H1 (cell line): ENCODE data around the gene CDH11. TPM values are rescaled to one million over a fixed set of nuclear protein-coding genes. Genes with fewer than 3 reads are reported as not detected.

ENCODE experiments used
- CTCF ChIA-PET: fragments of 300-600 bp; sonication (Branson Sonifier 250); formaldehyde crosslinking; loops from one replicate; lab custom pipeline; 2021; ENCODE audit not compliant: partially characterized antibody; lab: Charles Lee
- POLR2A ChIA-PET: fragments of 300-600 bp; sonication (Branson Sonifier 250); formaldehyde crosslinking; loops from one replicate; lab custom pipeline; 2021; ENCODE audit warnings: inconsistent platforms; ENCODE audit not compliant: partially characterized antibody; lab: Charles Lee
- DNase-seq, 2 experiments: peaks; one replicate each; pipeline versions ENCODE4 v3.0.0 to v3.0.0-alpha.2; 2010 to 2022; ENCODE audit warnings: low spot score in 2 of 2, low read depth in 1 of 2, mixed read lengths in 1 of 2
- FAIRE-seq: peaks from 2 replicates; lab custom pipeline; 2011; peaks lifted over from hg19 to GRCh38; lab: Jason Lieb, UNC
- H2AFZ ChIP-seq: 2 replicates; pipeline ENCODE4 v1.8.1; 2012; ENCODE audit warnings: low read length, inconsistent platforms
- H2AK5ac ChIP-seq: 2 replicates; pipeline ENCODE4 v1.6.1; 2013; ENCODE audit warnings: low read depth, low read length
- H2BK120ac ChIP-seq: replicated peaks from 2 replicates; pipeline ENCODE3; 2013; ENCODE audit warnings: low read depth, low read length, inconsistent platforms
- H2BK12ac ChIP-seq: 2 replicates; pipeline ENCODE4 v1.6.1; 2013; ENCODE audit warnings: low read depth, low read length
- H2BK15ac ChIP-seq: 2 replicates; pipeline ENCODE4 v1.6.1; 2013; ENCODE audit warnings: low read length
- H2BK20ac ChIP-seq: 2 replicates; pipeline ENCODE4 v1.6.1; 2013; ENCODE audit warnings: low read length
- H2BK5ac ChIP-seq: 2 replicates; pipeline ENCODE4 v1.6.1; 2013; ENCODE audit warnings: low read depth, low read length
- H3K14ac ChIP-seq: 2 replicates; pipeline ENCODE4 v1.6.1; 2013; ENCODE audit warnings: inconsistent platforms; ENCODE audit not compliant: insufficient read length
- H3K18ac ChIP-seq: 2 replicates; pipeline ENCODE4 v1.6.1; 2013; ENCODE audit warnings: low read length; ENCODE audit errors: extremely low read depth
- H3K23ac ChIP-seq: 2 replicates; pipeline ENCODE4 v1.6.1; 2013; ENCODE audit warnings: inconsistent platforms; ENCODE audit not compliant: insufficient read length
- H3K23me2 ChIP-seq: 2 replicates; pipeline ENCODE4 v1.6.1; 2013; ENCODE audit warnings: low read depth, low read length
- H3K27ac ChIP-seq: 2 replicates; pipeline ENCODE4 v1.6.1; 2011; ENCODE audit warnings: low read depth, low read length, inconsistent platforms
- H3K27me3 ChIP-seq, 4 experiments: replicated peaks in 1 of 4; 1 replicate in 1 of 4; 2 replicates in 3 of 4; pipeline versions ENCODE4 v1.6.1 to v1.8.1; 2011 to 2013; ENCODE audit warnings: low read length in 3 of 4, mild to moderate bottlenecking in 3 of 4, inconsistent platforms in 2 of 4, mixed read lengths in 2 of 4, moderate library complexity in 1 of 4; ENCODE audit not compliant: control insufficient read depth in 3 of 4, insufficient read depth in 3 of 4; ENCODE audit errors: extremely low read depth in 1 of 4
- H3K36me3 ChIP-seq, 4 experiments: 2 replicates each; pipeline versions ENCODE4 v1.6.1 to v1.8.1; 2011 to 2013; ENCODE audit warnings: mild to moderate bottlenecking in 4 of 4, low read length in 3 of 4, moderate library complexity in 2 of 4, control low read depth in 1 of 4, inconsistent platforms in 1 of 4; ENCODE audit not compliant: insufficient read depth in 4 of 4, control insufficient read depth in 2 of 4
- H3K4ac ChIP-seq: replicated peaks from 2 replicates; pipeline ENCODE3; 2013; ENCODE audit warnings: low read length, low read depth, mixed read lengths, inconsistent platforms; ENCODE audit not compliant: insufficient read length
- H3K4me1 ChIP-seq, 4 experiments: replicated peaks in 1 of 4; 1 replicate in 1 of 4; 2 replicates in 3 of 4; pipeline versions ENCODE4 v1.6.1 to v1.8.1; 2011 to 2013; ENCODE audit warnings: low read length in 3 of 4, inconsistent platforms in 2 of 4, mixed read lengths in 1 of 4; ENCODE audit not compliant: insufficient read depth in 4 of 4, control insufficient read depth in 3 of 4
- H3K4me2 ChIP-seq, 2 experiments: 2 replicates each; pipeline versions ENCODE4 v1.6.1 to v1.8.1; 2011 to 2013; ENCODE audit warnings: low read depth in 2 of 2, low read length in 2 of 2, control low read depth in 1 of 2, inconsistent platforms in 1 of 2, mild to moderate bottlenecking in 1 of 2; ENCODE audit not compliant: insufficient read depth in 1 of 2
- H3K4me3 ChIP-seq, 4 experiments: fragments of 200-600, 300-600 bp in 1 of 4; sonication (generic), shearing (Covaris generic), sonication (Bioruptor Twin) in 1 of 4; 2 replicates each; pipeline versions ENCODE4 v1.5.1 to v1.8.1; 2011 to 2016; ENCODE audit warnings: low read length in 4 of 4, low read depth in 3 of 4, control low read depth in 2 of 4, inconsistent platforms in 2 of 4, mild to moderate bottlenecking in 2 of 4, mixed read lengths in 1 of 4, moderate library complexity in 1 of 4; ENCODE audit not compliant: insufficient read depth in 2 of 4; ENCODE audit errors: extremely low read depth in 1 of 4
- H3K56ac ChIP-seq: replicated peaks from 2 replicates; pipeline ENCODE3; 2013; ENCODE audit warnings: low read depth, mild to moderate bottlenecking, mixed read lengths, low read length, inconsistent platforms; ENCODE audit not compliant: insufficient read length
- H3K79me1 ChIP-seq: 2 replicates; pipeline ENCODE4 v1.6.1; 2013; ENCODE audit warnings: low read depth, low read length, control low read depth
- H3K79me2 ChIP-seq, 2 experiments: 2 replicates each; pipeline versions ENCODE4 v1.6.1 to v1.8.1; 2012 to 2013; ENCODE audit warnings: low read length in 2 of 2, mild to moderate bottlenecking in 2 of 2, inconsistent platforms in 1 of 2; ENCODE audit not compliant: insufficient read depth in 2 of 2, control insufficient read depth in 1 of 2
- H3K9ac ChIP-seq, 4 experiments: replicated peaks in 1 of 4; 1 replicate in 1 of 4; 2 replicates in 3 of 4; pipeline versions ENCODE4 v1.6.1 to v1.8.1; 2011 to 2013; ENCODE audit warnings: low read depth in 3 of 4, low read length in 3 of 4, control low read depth in 2 of 4, mild to moderate bottlenecking in 2 of 4, moderate library complexity in 2 of 4, inconsistent platforms in 1 of 4; ENCODE audit errors: extremely low read depth in 1 of 4
- H3K9me3 ChIP-seq, 2 experiments: 2 replicates each; pipeline versions ENCODE4 v1.6.1 to v1.8.1; 2012 to 2013; ENCODE audit warnings: mild to moderate bottlenecking in 2 of 2, moderate library complexity in 2 of 2, control low read depth in 1 of 2, inconsistent platforms in 1 of 2, low read depth in 1 of 2, low read length in 1 of 2, mixed read lengths in 1 of 2; ENCODE audit not compliant: insufficient read depth in 2 of 2
- H4K20me1 ChIP-seq, 2 experiments: replicated peaks in 1 of 2; 2 replicates each; pipeline versions ENCODE3 to v1.8.1; 2011 to 2013; ENCODE audit warnings: inconsistent platforms in 2 of 2, low read length in 2 of 2, mild to moderate bottlenecking in 1 of 2; ENCODE audit not compliant: insufficient read depth in 2 of 2, control insufficient read depth in 1 of 2
- H4K5ac ChIP-seq: 2 replicates; pipeline ENCODE4 v1.6.1; 2013; ENCODE audit warnings: low read length, low read depth, mixed read lengths, inconsistent platforms; ENCODE audit not compliant: insufficient read length
- H4K8ac ChIP-seq: 2 replicates; pipeline ENCODE4 v1.8.0; 2013; ENCODE audit warnings: mild to moderate bottlenecking, moderate library complexity, low read length, inconsistent platforms; ENCODE audit not compliant: insufficient read depth; ENCODE audit errors: extremely low read depth
- H4K91ac ChIP-seq: replicated peaks from 2 replicates; pipeline ENCODE3; 2013; ENCODE audit warnings: low read length, mixed read lengths, inconsistent platforms; ENCODE audit not compliant: insufficient read length
- BCL11A ChIP-seq, 2 experiments: IDR thresholded peaks; one replicate each; pipeline ENCODE4 v1.6.1; 2011; ENCODE audit warnings: low read depth in 2 of 2, low read length in 2 of 2, mild to moderate bottlenecking in 2 of 2
- CBX5 ChIP-seq: fragments of 300-800, 300-1000 bp; sonication (generic); IDR thresholded peaks from 2 replicates; pipeline ENCODE4 v1.7.1; 2016; ENCODE audit warnings: antibody characterized with exemption, low read length, low read depth
- CBX8 ChIP-seq: fragments of 300-800, 300-1000 bp; sonication (generic); IDR thresholded peaks from 2 replicates; pipeline ENCODE4 v1.7.1; 2016; ENCODE audit warnings: low read depth, low read length, borderline replicate concordance
- CHD2 ChIP-seq: IDR thresholded peaks from 2 replicates; pipeline ENCODE4 v1.6.1; 2012; ENCODE audit warnings: low read length, improper control_type of control experiment
- CREB1 ChIP-seq: IDR thresholded peaks from 2 replicates; pipeline ENCODE4 v1.6.1; 2012; ENCODE audit warnings: inconsistent platforms
- CTCF ChIP-seq, 3 experiments: IDR thresholded peaks; 1 replicate in 2 of 3; 2 replicates in 1 of 3; pipeline versions ENCODE4 v1.5.1 to v1.6.1; 2011; ENCODE audit warnings: low read length in 3 of 3, mild to moderate bottlenecking in 3 of 3, inconsistent platforms in 2 of 3, low read depth in 1 of 3, moderate library complexity in 1 of 3; ENCODE audit not compliant: insufficient read depth in 1 of 3; ENCODE audit errors: control extremely low read depth in 1 of 3
- EZH2 ChIP-seq: fragments of 200-600 bp; sonication (generic); IDR thresholded peaks from 2 replicates; pipeline ENCODE4 v1.7.1; 2012; ENCODE audit warnings: low read depth, mild to moderate bottlenecking, moderate library complexity, low read length, inconsistent platforms; ENCODE audit not compliant: severe bottlenecking
- PHF8 ChIP-seq: fragments of 200-600 bp; sonication (generic); conservative IDR thresholded peaks from 2 replicates; pipeline ENCODE4 v1.7.1; 2012; ENCODE audit warnings: low read depth, mild to moderate bottlenecking, inconsistent platforms, low read length, moderate library complexity
- POLR2AphosphoS5 ChIP-seq: IDR thresholded peaks from 2 replicates; pipeline ENCODE4 v1.6.1; 2011; ENCODE audit warnings: low read depth, low read length
- RNF2 ChIP-seq: fragments of 200-900, 300-1000 bp; sonication (generic); IDR thresholded peaks from 2 replicates; pipeline ENCODE4 v1.7.1; 2016; ENCODE audit warnings: borderline replicate concordance, low read depth, mild to moderate bottlenecking, antibody characterized with exemption, low read length; ENCODE audit not compliant: poor library complexity, severe bottlenecking; ENCODE audit errors: missing control alignments
- SP4 ChIP-seq: IDR thresholded peaks from 2 replicates; pipeline ENCODE4 v1.6.1; 2012; ENCODE audit warnings: low read length, inconsistent platforms
- TAF7 ChIP-seq: optimal IDR thresholded peaks from 2 replicates; pipeline ENCODE3; 2011; ENCODE audit warnings: low read depth, mild to moderate bottlenecking, inconsistent platforms, low read length, moderate library complexity, borderline replicate concordance
- TCF12 ChIP-seq: IDR thresholded peaks from 2 replicates; pipeline ENCODE4 v1.6.1; 2011; ENCODE audit warnings: low read depth, mild to moderate bottlenecking, low read length
- WGBS, 2 experiments: shearing (Covaris generic) in 1 of 2; methylation state at CpG; one replicate each; pipeline versions ENCODE4 v1.1.6 to v1.1.7; 2013 to 2015; ENCODE audit warnings: low lambda C conversion rate in 2 of 2, mixed read lengths in 2 of 2, inconsistent platforms in 1 of 2, low coverage in 1 of 2, missing lambda C conversion rate in 1 of 2; ENCODE audit not compliant: insufficient replicate concordance in 2 of 2, insufficient coverage in 1 of 2, insufficient read length in 1 of 2; ENCODE audit errors: extremely low coverage in 1 of 2, missing lambda C conversion rate in 1 of 2; 5-methylcytosine and 5-hydroxymethylcytosine counted together
- polyA plus RNA-seq, 7 experiments: library from polyadenylated mRNA; depleted of rRNA in 3 of 7; stranded (reverse) in 5 of 7; unstranded in 2 of 7; fragments of >200 nt in 5 of 7; fragments of 200-250 nt in 2 of 7; gene quantifications; 1 replicate in 5 of 7; 2 replicates in 1 of 7; 4 replicates in 1 of 7; pipeline versions ENCODE4 v1.2.1 to v1.2.3, GENCODE V29; 2011 to 2013; ENCODE audit warnings: missing spikeins in 2 of 7, mixed read lengths in 2 of 7
- total RNA-seq: library from RNA; stranded (reverse); fragmentation: NEBNext Ultra II Directional; extraction: Animal tissue kit (Norgen Biotek cat#: 25700); gene quantifications from 2 replicates; pipeline ENCODE4 v1.2.1, GENCODE V29; 2021

Gene CDH11
- total and polyA plus RNA-seq, 2 of the 8 experiments (the other 6 are each of a cell fraction or from before 2014, with no cell fraction given): 3.3 to 8.4 TPM

- H3K18ac ChIP-seq: no peak overlapping the region
- no peak overlapping the region for H3K4me2 ChIP-seq
- H3K23ac ChIP-seq: no peak overlapping the region
- H3K27ac ChIP-seq: no peak overlapping the region
- H3K79me2 ChIP-seq: no peaks in the 10 kb centered on the region
- no peak for DNase-seq
- no peaks in the 10 kb centered on the region for H3K4me1 ChIP-seq
- no peaks in the 10 kb centered on the region for H3K36me3 ChIP-seq
- no peak overlapping the region for H2AK5ac ChIP-seq
- no peak overlapping the region for H2BK20ac ChIP-seq
- no peak overlapping the region for H3K9ac ChIP-seq
- no peak overlapping the region for H3K56ac ChIP-seq
- 94% methylated on average over 2 of the region's 2 CpGs; no CpG with 5 or more reads in 1 of the 2 experiments for WGBS, 2 experiments
- no peak overlapping the region for H2AFZ ChIP-seq
- no peak overlapping the region for H2BK5ac ChIP-seq
- H3K14ac ChIP-seq: no peak overlapping the region
- no peaks in the 10 kb centered on the region for H3K9me3 ChIP-seq
- H3K23me2 ChIP-seq: no peaks in the 10 kb centered on the region
- H4K20me1 ChIP-seq: no peaks in the 10 kb centered on the region
- H3K4ac ChIP-seq: no peak overlapping the region
- CTCF ChIA-PET: no interaction called here
- H3K4me3 ChIP-seq: no peak overlapping the region
- no peak overlapping the region for H4K91ac ChIP-seq
- H2BK15ac ChIP-seq: no peak overlapping the region
- H4K8ac ChIP-seq: no peak overlapping the region
- POLR2A ChIA-PET: no interaction called here
- H3K27me3 ChIP-seq: no peaks in the 10 kb centered on the region
- no peaks in the 10 kb centered on the region for H3K79me1 ChIP-seq
- H2BK120ac ChIP-seq: no peak overlapping the region
- no peak for FAIRE-seq
- H2BK12ac ChIP-seq: no peak overlapping the region
- no peak overlapping the region for H4K5ac ChIP-seq
- TF ChIP-seq TCF12: no peak
- no peak for TF ChIP-seq EZH2
- no peak for TF ChIP-seq SP4
- TF ChIP-seq CHD2: no peak
- no peak for TF ChIP-seq BCL11A (IDR thresholded peaks at IDR 0.05; ENCODE audit: low read depth in 2 of 2, low read length in 2 of 2)
- TF ChIP-seq PHF8: no peak
- TF ChIP-seq TAF7: no peak
- TF ChIP-seq CBX8: no peak
- TF ChIP-seq POLR2AphosphoS5: no peak
- no peak for TF ChIP-seq RNF2
- TF ChIP-seq CTCF (IDR thresholded peaks at IDR 0.05; ENCODE audit: control extremely low read depth in 1 of 3, insufficient read depth in 1 of 3, low read depth in 1 of 3, low read length in 3 of 3): no peak
- TF ChIP-seq CBX5: no peak
- TF ChIP-seq CREB1: no peak
These were observed 223.7 kb downstream of the CDH11 start for GRCh38 chr16:64898159-64898558.
